GM21529 (cell line): ENCODE results near the gene TPRN.

Experiments used
- ATAC-seq: cut with Tn5 transposase; IDR thresholded peaks from one replicate; pipeline ENCODE4 v1.9.1; 2021; ENCODE audit not compliant: unreplicated experiment

The TPRN gene

DNA sequence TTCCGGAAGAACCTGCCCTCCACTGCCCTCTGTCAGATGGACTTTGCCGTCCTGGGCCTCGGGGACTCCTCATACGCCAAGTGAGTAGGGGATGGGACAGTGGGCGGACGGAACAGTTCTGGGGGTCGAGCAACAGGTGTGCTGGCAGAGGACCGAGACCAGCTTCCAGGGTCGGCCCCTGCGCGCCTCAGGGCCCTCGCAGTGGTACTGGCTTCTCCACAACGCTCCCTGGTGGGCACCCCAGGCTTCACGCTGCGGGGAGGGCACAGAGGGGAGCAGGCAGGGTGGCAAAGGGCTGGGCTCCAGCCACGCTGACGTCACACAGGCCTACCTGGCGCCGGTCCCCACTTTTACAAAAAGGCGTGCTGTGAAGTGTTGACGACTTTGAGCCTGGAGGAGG, 12.0 kb upstream of the TPRN start:
- ATAC-seq, result no peak

DNA sequence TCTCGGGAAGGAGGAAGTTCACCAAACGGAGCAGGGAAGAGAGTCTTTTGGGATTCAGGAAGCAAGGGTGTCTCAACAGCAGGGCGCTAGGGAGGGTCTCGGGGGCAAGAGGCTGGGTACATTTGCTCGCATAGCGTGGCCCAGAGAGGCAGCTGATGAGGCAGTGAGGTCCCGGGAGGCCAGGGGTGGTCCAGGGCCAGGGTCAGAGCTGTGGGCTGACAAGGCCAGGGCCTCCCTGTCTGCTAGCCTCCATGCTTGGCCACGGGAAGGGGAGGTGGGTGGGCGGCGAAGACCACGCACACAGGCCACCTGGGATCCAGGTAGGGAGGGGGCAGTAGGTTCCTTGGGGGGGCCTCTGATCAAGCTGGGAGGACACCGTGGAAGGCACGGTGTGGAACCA, 11.0 kb upstream of the TPRN start:
- ATAC-seq, result no peak

DNA sequence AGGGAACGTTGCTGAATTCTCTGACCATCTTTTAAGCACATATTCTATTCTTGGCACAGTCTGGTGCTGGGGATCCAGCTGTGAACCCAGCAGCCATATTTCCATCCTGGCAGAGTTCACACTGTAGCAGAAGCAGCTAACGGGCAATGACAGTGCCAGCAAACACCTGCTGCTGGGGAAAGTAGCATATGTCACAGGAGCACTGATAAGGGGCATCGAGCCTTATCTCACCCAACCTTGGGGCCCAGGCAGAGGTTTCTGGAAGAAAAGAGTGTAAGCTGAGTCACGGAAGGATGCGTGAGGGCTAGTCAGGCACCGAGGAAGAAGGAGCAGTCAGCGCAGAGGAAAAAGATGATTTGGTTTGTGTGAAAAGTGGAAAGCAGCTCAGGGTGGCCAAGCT, 6.1 kb upstream of the TPRN start:
- ATAC-seq, result no peak

DNA sequence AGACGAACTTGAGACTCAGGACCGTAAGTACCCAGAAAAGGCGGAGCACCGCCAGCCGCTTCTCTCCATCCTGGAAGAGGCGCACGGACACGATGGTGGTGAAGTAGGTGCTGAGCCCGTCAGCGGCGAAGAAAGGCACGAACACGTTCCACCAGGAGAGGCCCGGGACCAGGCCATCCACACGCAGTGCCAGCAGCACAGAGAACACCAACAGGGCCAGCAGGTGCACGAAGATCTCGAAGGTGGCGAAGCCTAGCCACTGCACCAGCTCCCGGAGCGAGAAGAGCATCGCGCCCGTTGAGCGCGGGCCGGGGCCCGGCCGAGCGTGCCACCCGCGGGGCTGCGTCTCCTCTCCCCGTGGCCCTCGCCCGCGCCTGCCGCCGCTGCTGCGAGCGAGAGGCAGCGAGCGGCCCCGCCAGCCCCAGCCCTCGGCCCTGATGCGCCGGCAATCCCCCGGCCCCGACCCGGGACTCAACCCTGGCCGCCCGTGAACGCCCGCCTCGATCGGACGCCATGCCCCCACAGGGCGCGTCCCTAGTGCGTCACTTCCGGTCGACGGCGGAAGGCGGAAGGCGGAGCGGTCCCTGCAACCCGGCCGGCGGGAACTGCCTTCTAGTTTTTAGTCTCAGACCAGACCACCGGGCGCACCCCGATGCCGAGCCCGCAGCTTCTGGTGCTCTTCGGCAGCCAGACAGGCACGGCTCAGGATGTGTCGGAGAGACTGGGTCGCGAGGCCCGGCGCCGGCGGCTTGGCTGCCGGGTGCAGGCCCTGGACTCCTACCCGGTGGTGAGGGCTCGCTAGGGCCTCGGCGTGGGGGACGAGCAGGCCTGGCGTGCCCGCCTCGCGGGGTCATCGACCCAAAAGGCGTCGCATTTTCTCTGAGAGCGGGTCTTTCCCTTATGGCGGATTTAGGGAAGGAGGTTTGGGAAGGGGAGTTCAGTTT, 4.9 kb upstream of the TPRN start, which contains the start of the genes NDOR1 and TMEM203:
Gene NDOR1 (plus strand): TSS at position 575 of the 944 bp plus-strand sequence. CDS start 78 bp downstream, at position 653.
Gene TMEM203 (minus strand): TSS at position 523 of the 944 bp plus-strand sequence. CDS start 234 bp downstream, at position 289.
- ATAC-seq, result peak; percentile 37

DNA sequence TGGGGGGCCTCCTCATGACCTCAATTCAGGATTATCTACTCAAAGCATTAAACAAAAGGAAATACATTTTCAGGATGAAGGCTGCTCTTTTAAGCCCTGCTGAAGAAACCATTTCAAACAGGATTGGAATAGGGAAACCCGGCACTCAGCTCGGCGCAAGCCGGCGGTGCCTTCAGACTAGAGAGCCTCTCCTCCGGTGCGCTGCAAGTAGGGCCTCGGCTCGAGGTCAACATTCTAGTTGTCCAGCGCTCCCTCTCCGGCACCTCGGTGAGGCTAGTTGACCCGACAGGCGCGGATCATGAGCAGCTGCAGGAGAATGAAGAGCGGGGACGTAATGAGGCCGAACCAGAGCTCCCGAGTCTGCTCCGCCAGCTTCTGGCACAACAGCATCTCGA, 4.2 kb upstream of the TPRN start:
- no peak for ATAC-seq

DNA sequence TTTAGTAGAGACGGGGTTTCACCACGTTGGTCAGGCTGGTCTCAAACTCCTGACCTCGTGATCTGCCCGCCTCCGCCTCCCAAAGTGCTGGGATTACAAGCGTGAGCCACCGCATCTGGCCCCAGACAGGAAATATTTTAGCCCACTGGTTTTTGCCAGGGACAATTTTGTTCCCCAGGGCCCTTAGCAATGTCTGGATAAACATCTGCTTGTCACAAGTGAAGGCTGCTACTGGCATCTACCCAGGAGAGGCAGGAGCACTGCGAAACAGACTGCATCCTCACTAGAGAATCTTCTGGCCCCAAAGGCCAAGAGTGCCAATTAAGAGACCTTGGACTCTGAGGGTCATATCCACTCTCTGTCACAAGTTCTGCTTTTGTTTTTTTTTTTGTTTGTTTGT, 2.4 kb upstream of the TPRN start:
- ATAC-seq, result no peak

DNA sequence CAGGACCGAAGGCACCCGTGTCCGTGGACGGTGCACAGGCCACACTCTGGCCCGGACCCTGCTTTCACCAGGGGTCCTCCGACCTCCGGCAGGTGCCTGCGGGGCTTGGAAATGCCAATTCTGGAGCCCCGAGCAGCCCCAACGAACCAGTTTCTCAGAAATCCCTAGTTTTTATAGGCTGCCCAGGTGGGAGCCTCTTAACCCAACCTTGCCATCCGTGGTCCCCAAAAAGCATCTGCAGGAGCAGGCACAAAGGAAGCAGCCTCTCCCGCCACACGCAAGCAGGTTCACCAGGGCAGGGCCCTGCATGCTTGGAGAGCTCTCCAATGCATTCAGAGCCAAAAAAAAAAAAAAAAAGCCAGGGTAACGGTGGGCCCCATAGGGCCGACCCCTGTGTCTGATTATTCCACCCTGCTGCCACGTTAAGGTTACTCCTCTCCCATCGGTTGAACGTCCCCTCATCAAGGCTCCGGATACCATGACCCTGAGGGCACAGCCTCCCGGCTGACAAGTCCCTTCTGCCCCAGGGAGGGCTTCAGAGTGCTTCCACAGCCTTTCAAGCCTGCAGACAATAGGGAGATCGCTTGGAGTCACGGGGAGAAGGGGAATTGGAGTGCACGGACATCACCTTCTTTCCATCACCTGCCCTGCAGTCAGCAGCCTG, 796 bp upstream of the TPRN start:
- no peak for ATAC-seq

DNA sequence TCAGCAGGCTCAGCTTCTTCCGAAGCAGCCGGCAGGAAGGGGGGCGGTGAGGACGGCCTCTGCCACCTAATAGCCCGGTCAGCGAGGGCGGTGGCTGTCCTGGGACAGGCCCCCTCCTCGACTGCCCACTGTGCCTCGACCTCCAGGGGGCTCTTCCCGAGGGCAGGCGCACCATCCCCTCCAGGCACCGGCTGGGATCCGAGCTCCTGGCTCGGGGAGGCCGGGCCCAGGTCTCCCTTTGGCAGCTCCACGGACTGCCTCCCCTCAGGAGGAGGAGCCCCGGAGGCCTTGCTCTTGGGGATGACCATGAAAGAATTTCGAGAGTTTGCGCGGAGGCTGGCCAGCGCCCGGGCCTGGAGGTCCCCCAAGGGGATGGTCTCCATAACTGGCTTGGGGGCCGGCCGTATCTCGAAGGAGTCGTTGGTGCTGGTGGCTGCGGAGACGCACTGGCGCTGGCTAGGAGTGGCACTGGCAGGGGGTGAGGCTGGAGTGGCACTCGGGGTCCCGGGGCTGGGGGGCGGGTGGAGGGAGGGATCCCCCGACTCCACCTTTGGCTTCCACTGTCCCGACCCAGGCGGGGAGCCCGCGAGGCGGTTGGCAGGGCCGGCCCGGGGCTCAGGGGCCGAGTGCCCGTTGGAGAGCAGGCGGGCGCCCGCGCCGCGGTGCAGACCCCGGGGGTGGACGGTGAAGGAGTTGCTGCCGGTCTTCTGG, 975 bp downstream of the TPRN start:
- ATAC-seq, result no peak

DNA sequence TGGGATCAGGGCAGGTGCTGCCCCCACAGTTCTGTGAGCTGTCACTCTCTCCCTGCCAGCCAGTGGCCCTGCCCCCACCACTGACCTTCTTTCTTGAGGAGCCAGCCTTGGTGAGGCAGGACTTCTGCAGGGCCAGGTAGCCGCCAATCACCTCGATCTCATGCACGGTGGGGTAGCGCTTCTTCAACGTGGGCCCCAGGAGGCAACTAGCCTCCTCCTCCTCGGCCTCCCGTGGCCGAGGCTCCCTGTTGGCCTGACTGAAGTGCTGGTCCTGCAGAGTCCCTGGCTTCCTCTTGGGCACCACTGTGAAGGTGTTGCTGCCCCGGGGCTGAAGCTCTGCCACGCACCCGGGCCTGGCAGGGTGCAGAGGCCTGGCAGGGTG, 1.6 kb downstream of the TPRN start:
- no peak for ATAC-seq

DNA sequence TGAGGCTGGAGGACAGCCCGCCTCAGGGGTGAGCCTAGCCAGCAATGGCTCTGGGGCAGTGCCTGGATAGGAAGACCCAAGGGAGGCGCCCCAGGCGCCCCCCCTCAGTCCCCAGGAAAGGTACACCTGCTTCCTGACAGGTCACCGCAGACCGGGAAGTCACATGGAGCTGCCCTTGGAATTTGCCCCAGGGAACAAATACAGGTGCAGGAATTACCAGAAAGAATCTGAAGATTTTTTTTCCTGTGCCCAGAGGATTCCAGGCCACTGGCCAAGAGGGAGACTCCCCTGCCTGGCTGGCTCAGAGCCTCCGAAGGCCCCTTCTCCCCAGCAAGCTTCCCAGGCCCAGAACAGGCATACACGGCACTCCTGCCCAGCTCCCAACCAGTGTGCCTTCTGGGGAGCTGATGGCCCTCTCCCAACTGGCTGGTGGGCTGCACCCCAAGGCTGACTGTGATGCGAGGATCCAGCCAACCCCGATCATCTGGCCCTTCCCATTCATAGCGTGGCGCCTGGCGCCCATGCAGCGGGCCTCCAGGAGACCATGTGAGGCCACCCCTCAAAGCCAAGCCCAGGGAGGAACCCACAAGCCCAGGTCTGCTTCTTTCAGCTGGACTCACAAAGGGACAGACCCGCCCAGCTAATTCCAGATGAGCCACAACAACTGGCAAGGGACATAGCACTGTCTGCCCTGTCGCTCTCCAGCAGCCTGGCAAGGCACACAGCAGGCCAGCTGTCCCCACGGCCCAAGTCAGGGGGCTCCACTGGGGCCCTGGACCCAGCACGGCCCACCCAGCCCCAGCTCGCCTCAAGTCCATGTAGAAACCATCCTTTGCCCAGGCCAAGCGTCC, 2.3 kb downstream of the TPRN start:
- no peak for ATAC-seq

DNA sequence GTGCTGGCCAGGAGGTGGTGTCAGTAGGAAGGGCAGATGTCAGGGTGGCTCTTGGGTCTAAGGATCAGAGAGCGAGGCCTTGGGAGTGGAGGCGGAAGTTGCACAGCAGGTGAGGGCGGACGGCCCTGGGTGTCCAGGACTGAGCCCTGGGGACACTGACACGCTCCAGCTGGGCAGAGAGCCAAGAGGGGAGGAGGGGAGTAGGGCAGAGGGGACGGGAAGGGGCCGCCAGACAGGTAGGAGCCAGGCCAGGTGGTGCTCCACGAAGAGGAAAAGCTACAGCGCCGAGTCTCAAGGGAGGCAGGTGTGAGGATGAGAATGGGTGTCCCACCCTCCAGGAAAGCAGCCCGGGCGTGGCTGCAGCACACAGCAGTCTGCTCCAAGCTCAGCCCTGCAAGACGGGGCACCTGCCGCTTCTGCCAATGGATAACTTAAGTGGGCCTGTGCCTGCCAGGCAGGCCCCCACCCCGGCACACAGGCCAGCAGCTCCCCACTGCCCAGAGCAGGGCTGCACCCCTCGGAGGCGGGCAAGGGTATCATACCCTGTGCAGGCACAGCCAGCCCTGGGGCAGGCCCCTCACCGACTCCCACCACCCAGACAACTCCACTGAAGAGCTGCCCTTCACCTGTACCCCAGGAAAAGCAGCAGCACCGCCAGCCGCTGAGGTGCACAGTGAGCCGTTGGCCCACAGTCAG, 4.9 kb downstream of the TPRN start:
- ATAC-seq, result no peak

DNA sequence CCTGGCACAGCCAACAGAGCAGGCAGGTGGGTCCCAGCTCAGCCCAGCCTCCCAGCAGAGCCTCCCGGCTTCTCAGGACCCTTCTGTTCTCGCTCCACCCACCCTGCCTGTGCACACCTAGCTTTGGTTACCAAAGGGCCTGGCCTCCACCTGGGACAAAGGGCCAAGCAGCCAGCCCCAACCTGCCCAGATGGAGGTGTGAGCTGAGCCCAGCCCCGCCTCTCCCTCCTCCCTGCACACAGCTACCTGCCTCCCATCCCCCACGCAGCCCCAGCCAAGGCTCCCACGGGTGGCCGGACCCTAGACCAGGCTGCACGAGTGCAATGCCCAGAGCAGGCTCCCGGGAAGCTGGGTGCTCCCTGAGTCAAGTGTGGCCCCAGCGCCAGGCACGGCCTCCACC, 5.6 kb downstream of the TPRN start:
- ATAC-seq, result no peak

DNA sequence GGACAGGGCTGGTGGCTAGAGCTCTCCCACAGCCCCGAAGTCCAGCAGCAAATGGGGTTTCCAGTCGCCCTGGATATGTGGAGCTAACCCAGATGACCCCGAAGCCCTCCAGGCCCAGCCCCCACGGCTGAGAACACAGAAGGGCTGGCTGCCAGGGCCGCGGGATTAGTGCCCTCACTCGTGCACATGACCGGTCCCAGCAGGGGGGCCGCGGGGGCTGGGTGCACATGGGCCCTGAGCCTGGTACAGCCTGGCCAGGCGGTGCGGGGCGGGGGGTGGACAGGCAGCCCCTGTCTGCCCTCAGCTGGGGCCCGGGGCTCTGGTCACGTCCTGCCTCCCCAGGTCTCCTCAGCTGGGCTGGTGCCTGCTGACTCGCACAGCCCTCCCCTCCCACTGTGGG, 6.2 kb downstream of the TPRN start:
- ATAC-seq, result no peak

DNA sequence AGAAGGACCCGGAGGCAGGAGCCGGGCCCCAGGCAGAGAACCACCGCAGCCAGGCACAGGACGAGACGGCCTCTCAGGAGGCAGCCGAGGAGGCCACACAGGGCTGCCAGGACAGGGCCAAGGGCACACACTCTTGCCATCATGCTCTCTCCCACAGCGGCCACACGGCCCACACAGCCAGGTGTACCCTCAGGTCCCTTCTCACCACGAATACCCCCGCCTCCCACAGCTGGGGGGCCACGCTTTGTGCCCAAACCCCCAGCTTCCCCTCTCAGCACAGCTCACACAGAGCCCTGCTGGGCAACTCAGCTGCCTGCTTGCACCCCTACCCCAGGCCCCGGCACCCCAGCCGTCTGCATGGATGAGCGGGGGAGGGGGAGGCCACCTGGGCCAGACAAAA, 6.8 kb downstream of the TPRN start:
- no peak for ATAC-seq

DNA sequence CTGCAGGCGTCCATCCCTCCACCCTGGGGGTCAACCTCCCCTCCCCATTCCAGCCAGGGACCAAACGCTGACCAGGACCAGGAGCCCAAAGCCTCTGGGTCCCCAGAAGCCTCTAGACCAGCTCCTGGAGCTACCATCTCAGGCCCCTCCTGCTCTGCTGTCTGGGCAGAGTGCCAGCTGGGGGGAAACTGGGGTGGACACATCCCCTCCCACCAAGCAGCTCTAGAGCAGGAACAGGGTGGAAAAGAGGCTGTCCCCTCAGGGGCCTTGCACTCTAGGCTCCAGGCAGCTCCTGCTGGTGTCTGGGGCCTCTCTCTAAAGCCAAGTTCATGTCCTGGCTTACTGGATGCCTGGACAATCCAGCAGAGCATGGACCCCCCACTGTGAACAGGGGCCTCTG, 7.7 kb downstream of the TPRN start:
- no peak for ATAC-seq

DNA sequence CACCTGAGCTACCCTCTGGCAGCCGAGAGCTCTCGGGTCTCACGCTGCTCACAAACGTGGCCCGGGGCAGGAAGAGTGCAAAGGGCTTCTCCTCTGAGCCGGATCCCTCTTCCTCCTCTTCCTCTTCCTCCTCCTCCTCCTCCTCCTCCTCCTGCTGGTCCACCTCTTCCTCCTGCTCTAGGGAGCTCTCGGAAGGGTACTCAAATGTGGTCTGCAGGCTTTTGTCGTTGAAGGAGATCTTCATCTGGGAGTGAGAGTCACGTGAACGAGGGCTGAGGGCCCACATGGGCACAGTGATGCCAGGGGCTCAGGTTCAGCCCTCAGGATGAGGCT, 8.1 kb downstream of the TPRN start:
- ATAC-seq, result no peak

DNA sequence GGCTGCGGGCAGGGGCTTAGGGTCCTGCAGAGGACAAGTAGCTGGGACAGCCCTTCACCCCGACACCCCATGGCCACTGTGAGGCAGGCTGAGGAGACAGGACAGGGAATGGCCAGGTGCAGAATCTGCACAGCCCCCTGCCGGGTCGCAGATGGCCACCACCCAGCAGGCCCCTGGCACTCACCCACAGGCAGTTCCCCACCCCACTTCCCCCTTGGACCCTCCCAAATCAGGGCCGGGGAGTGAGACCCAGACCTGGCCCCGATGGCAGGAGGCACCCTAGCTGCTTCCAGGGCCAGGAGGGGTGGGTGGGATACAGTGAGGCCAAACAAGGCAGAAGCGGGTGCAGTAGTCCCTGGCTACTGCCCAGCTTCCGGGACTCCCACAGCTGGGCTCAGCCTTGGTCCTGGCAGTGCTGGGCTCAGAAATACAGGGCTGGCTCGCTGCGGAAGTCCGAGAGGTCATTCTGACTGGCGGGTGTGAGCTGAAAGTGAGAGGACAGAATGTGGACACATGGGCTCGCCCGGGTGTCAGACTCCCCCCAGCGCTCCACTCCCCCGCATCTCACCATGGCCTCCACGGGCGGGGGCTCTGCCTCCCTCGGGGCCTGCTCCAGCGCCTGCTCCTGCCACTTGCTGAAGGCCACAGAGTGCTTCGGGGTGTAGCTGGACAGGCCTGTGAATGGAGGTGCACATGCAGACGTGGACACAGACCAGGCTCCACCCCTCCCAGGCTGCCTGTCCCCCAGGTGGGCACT, 8.7 kb downstream of the TPRN start:
- ATAC-seq, result no peak

DNA sequence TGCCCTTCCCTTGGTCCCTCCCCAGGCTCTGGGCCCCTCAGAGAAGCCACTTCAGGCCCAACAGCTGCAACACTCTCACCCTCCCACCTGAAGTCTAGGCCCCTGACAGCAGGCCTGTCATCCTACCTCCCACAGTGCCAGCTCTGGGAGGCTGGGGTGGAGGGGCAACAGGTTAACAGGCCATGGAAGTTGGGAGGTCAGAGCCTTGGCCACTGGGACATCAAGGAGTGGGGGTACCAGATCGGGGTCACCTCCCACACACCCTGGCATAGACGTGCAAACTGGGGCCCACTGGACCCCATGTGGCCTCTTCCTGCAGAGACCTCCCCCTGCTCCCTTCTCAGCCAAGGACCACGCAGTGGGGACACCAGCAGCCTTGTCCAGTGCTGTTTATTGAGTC, 9.3 kb downstream of the TPRN start:
- no peak for ATAC-seq

DNA sequence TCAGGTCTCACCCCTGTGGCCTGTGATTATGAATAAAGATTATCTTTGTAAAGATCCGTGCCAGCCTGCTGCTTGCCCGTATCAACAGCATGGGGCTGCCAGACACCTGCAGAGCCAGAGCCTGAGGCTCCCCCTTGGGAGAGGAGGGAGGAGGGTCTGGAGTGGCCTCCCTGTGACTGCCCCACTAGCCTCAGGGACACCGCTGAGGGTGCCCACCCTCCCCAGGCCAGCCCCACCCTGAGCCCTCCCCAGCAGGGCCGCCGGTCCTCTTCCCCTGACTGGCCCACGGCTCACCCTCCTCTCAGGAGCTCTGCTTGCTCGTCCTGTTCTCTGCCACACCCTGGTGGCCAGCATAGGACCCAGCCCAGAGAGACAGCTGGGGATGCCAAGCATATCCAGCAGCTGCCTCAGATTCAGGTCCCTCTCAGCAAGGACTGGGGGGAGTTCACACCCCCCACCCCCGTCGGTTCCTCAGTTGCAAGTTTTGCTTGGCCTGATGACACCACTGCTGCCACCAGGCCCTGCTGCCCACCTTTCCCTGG, 10.2 kb downstream of the TPRN start:
- no peak for ATAC-seq
